GM12801 (cell line): ENCODE results near the gene FCHO2.

Experiments used
- TF ChIP-seq, protein P1 (sequence below): IDR thresholded peaks from one replicate; pipeline ENCODE4 v1.5.1; 2011; ENCODE audit warnings: control low read depth; ENCODE audit not compliant: insufficient read length; ENCODE audit errors: extremely low read depth

Gene FCHO2

DNA sequence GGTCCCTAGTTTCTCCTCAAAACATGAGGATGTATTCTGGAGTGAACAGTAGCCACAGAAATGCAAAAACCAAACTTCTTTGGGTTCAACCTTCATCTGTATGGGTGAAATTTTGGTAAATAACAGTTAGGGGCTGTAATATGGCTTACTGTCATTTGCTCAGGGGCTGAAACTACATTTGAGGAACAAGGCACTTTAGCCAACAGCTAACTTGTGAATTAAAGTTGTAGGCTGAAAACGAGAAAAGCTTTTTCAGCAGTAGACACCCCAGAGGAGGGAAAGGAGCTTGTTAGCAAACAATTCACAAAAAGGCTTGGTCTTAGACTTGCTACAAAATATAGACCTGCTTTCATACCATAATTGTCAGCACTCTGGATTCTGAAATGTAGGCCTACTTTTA lies 171.1 kb downstream of the FCHO2 start:
- TF ChIP-seq, protein P1, sequence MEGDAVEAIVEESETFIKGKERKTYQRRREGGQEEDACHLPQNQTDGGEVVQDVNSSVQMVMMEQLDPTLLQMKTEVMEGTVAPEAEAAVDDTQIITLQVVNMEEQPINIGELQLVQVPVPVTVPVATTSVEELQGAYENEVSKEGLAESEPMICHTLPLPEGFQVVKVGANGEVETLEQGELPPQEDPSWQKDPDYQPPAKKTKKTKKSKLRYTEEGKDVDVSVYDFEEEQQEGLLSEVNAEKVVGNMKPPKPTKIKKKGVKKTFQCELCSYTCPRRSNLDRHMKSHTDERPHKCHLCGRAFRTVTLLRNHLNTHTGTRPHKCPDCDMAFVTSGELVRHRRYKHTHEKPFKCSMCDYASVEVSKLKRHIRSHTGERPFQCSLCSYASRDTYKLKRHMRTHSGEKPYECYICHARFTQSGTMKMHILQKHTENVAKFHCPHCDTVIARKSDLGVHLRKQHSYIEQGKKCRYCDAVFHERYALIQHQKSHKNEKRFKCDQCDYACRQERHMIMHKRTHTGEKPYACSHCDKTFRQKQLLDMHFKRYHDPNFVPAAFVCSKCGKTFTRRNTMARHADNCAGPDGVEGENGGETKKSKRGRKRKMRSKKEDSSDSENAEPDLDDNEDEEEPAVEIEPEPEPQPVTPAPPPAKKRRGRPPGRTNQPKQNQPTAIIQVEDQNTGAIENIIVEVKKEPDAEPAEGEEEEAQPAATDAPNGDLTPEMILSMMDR: no peak

DNA sequence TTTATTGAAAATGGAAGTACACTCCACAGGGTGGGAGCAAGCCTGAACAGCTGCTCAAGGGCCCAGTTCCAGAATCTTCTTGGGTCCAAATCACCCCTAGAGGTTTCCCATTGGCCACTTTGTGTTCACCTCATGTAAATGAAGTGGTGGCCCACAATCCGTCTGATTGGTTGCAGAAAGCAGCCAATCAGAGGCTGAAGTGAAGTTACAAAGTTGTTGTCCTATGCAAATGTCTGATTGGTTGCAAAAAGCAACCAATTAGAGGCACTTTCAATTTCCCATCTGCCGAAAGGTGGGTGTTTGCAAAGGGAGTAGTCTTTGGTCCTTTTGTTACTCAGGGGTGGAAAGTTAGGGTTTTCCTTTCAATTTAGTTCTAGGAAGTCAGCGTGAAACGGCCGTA lies 173.3 kb downstream of the FCHO2 start:
- TF ChIP-seq, protein P1: no peak

DNA sequence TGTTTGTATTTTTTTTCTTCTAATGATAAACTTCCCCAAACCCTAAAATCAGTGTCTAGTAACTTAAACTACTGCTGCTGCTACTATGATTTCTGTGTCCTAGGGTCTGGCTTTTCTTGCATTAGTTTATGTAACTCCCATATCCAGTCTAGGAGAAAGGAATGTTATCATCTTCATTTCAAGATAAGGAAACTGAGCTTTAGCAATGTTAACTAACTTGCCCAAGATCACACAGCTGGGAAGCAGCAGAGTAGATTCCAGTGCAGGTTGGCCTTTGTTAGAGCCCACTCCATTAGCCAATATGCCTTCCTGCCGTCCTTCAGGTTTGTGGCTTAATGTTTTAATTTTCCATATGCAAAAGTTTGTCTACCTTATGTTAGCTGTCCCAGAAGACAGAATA lies 175.0 kb downstream of the FCHO2 start:
- TF ChIP-seq, protein P1: no peak

DNA sequence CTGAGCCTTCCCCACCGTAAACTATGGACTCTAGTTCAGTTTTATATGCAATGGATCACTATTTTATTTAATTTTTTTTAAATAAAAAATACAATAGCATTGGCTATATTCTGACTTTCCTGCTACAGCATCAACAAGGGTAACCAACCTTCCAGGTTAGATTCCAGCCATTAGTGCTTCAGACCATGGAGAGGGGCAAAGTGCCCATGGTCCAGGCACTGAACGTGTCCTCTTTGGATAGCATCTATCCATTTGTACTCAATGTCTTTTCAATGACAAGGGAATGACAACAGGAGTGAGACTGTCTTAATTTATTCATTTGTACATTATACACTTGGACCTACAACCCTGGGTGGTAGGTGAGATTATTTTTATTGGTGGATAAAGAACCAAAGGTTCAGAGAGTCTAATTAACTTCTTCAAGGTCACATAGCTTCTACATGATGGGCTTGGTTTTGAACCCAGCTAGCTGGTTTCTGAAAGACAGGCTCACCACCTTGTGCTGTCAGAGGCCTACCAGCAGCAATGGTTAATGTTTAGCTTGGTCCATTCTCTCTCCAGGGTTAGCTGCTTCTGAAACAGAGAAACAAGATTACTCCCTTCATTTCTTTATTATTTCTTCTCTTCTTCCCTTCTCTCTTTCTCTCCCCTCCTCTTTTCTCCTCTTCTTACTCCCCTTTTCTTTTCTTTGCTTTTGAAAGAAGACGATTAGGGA lies 176.0 kb downstream of the FCHO2 start:
- TF ChIP-seq, protein P1: no peak

DNA sequence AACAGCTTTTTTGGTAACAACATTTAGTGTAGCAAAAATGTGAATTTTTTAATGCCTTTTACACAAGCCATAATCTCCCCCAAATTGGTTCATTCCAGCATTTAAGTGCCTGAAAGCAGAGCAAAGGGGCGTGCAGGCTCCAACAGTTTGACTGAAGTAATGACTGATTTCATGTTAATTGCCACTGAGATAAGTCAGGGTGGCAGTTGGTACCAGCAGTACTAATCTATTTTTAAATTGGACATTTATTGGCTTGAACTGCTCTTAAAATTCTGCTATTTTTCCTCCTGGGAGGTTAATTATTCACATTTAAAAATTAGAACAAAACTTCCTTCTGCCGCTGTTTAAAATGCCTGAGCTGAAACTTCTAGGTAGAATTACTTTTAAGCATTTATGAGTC lies 176.9 kb downstream of the FCHO2 start:
- TF ChIP-seq, protein P1: no peak

DNA sequence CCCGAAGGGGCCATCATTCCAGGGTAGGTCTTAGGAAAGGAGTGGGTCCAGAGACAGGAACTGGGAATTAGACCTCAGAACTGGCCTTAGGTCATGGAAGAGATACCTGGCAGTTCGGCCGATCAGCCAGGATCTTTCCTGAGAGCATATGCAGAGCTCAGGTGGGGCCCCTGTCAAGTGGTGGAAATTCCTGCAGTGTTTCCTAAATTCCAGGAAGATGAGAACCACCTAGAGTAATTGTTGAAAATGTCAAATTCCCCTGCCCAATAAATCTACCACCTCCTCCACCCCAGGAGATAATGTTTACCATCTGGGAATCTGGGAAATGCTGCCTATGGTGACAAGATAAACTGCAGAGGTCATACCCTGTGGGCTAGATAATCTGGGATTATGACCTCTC lies 179.2 kb downstream of the FCHO2 start:
- TF ChIP-seq, protein P1: no peak

DNA sequence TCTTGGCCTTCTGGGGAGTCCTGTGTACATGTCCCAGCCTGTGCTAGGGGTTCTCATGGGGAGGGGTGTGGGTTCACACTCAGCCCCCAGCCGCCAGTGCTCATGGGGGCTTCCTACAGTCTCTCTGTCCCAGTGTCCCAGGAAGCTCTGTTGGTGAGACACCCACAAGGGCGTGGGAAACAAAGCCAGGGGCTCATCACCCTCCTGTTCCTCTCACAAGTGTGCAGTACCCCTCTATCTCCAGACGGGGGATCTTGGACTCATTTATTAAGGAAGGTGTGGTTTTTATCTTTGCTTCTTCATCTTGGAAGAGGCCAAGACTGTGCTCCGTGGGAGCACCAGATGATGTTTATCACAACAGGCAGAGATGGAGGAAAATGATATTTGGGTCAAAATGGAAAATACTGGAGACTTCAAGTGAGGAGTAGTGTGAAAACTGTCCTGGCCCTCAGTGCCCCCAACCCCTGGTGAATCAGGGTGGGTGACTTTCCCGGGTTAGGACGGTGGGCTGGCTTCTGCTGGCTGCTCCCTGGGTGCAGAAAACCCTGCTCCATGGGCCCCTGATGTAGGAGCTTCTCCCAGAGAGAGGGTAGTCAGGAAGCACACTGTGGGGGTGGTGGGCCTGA lies 179.7 kb downstream of the FCHO2 start:
- TF ChIP-seq, protein P1: no peak
